ENCODE results near the gene SERPINB2.

- TF ChIP-seq CTCF (optimal IDR thresholded peaks at IDR 0.05 in 1 of 3, IDR thresholded peaks at IDR 0.05 in 1 of 3, conservative IDR thresholded peaks at IDR 0.05 in 1 of 3; ENCODE audit: extremely low read depth in 1 of 3, insufficient read depth in 2 of 3, low read length in 3 of 3): no peak
- no peak for TF ChIP-seq EZH2 (IDR thresholded peaks at IDR 0.05; ENCODE audit: low read length)
Observed at GRCh38 chr18:63930773-63931354, 43.4 kb downstream of the SERPINB2 start.
